ENCODE measurements around the gene FGR.

The FGR gene

DNA sequence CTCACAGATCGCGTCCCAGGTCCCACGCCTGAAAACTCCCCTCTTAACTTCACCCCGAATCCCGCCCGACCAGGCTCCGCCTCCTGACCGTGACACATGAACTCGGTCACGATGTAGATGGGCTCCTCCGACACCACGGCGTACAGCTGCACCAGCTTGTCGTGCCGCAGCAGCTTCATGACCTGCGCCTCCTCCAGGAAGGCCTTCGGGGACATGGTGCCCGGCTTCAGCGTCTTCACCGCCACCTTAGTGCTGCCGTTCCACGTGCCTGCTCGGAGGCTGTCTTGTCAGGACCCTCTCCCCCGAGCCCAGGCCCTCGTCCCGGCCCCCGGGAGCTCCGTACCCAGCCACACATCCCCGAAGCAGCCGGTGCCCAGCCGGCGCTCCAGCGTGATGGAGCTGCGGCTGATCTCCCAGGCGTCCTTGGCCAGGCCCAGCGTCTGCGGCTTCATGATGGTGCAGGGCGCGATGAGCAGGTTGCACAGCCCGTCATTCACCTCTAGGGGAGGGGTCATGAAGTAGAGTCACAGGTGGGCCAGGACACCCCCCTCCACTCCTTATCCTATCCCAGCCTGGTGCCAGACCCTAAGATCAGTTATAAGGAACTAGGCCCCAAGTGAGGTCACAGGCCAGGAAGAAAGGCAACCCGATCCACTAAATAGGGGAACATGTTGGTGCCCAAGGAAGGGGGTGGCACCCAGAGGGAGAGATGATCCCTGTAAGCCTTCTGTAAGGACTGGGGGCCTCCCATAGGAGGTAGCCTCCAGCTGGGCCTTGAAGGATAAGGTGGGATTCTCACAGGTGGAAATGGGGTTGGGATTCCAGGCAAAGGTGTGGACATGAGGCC lies 19.4 kb downstream of the FGR start:
- no peak for DNase-seq

DNA sequence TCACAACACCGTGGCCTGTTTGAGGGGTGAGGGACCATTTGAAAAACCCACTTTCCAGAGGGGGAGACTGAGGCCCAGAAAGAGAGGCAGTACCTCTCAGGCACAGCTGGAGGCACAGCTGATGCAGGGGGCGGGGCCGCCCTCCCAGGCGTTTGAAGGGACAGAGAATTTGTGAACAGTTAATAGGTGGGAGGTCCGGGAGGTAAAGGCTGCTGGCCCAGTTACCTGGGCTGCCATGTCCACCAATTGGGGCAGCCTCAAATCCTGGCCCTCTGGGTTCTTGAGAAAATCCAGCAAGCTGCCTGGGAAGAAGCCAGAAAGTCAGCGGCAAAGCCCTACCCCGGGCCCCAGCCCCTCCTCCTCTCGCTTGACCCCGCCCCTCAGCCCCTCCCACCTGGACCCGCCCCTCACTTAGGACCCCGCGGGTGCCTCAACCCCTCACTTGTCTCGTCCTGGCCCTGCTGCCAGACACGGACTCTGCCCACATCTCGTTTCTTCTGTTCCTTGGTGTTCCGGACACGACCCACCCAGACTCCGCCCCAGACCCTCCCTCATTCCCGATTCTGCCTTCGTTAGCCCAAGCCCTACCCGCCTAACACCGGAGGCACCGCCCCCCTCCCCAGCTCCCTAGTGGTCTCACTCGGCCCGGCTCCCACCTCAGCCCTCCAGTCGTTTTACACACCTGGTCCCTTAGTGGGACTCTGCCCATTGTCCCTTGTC lies 20.2 kb downstream of the FGR start:
- no peak for DNase-seq

DNA sequence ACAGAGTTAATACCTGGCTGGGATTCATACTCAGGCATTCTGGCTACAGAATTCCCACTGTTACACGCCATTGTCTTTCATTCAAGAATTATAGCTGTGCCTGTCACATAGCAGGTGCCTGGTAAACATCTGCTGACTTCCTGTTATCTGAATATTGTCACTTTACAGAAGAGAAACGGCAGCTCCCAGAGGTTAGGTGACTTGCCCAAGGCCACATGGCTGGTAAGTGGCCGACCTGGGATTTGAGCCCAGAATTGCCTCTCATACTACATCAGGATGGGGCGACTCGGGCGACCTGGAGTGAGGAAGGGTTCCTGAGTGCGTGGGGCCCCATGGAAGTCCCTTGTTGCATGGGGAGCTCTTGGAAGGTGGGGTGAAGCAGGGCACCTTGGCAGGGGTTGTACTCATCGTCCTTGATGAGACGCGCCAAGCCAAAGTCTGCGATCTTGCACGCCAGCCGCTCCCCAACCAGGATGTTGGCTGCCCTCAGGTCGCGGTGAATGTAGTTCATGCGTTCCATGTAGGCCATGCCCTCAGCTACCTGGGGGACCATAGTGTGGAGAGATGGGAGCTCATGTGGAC lies 20.9 kb downstream of the FGR start:
- no peak for DNase-seq

DNA sequence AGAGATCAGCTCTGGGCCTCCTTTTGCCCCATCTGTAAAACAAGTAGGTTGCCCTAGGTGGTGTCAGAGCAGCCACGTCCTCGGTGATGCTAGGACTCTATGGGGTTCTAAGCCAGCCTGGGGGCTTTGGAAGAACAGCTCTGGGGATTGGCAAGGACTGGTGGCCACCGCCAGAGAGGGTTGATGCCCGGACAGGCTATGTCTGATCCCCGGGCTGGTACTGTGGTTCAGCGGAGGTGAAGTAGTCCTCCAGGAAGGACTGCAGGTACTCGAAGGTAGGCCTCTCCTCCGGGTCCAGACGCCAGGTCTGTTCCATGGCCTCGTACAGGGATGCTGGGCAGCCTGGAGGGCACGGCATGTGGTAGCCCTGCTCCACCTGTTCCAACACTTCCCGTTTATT lies 22.3 kb downstream of the FGR start:
- no peak for DNase-seq

DNA sequence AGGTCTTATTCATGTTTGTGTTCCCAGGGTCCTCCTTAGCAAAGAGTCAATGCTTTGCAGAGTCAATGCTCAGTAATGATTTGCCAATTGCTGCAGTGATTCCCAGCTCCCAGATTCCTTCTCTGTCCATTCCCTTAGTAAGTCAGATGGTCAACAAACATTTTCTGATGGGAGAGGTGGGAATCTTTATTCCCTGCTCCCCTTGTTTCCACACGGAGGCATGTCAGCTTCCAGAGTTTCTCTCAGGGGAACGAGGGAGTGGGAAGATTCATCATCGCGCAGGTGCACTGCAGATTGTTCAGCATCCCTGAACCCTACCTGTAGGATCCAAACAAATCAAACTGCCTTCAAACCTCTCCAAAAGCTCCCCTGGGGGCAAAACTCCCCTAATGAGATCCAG lies 23.5 kb downstream of the FGR start:
- no peak for DNase-seq

DNA sequence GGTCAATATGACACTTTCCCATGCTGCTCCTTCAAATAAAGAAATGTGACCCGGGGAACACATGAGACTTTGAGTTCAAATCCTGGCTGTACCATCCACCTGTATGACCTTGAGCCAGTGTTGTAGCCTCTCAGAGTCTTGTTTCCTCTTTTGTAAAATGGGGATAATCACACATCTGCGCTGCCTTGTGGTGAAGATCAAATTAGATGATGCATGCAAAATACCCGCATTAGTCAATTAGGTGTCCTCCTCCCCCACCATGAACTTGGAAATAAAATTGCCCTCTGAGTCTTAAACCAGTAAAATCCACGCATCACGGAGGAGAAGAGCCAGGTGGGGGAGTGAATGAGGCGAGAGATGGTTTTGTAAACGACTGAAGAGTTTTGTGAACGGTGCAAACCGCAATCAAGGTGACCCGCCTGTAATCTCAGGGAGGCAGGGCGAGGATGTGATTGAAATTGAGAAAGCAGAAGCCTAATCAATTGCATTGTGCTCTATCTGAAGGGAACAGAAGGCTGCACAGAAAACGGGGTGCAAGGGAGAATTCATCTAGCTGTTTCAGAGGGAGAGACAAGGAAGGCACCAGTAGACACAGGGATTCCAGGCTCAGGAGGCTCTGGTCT lies 25.3 kb downstream of the FGR start:
- no peak for DNase-seq

DNA sequence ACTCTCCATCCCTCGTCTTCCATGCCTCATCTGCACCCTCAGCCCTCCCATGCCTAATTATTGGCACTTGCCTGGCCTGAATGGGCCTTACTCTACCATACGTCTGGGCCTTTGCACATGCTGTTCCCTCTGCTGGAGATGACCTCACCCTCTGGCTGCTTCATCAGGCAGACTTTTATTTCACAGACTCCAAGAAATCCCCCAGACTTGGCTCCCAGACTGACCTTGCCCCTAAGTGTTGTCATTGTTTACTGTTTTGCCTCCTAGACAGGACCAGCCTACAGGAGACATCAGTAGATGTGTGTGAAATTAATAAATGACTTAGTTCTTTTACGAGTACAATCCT lies 25.8 kb downstream of the FGR start:
- DNase-seq = no peak

DNA sequence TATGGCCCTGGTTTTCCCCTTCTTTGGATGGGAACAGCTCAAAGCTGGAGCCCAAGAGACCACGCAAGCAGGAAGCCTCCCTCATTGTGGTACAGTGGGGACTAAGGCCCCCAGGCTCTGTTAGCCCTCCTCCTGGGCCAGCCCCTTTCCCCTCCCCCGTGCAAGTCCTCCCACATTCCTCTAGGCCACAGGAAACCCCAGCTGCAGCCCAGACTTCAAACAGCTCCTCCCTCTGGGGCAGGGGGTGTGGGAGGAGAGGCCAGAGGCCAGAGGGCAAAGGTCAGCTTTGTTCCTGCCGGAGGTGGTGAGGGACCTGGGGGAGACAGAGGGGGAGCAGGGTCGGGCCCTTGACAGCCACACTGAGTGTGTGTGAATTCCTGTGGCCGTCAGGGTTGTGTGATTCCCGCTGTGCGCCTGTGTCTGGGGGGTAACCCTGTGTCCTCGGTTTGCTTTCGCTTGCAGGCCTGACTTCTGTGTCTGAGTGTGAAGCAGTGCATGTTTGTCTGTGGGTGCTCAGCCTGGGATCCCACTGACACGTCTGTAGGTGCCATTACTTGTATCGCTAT lies 27.7 kb downstream of the FGR start:
- DNase-seq = no peak

DNA sequence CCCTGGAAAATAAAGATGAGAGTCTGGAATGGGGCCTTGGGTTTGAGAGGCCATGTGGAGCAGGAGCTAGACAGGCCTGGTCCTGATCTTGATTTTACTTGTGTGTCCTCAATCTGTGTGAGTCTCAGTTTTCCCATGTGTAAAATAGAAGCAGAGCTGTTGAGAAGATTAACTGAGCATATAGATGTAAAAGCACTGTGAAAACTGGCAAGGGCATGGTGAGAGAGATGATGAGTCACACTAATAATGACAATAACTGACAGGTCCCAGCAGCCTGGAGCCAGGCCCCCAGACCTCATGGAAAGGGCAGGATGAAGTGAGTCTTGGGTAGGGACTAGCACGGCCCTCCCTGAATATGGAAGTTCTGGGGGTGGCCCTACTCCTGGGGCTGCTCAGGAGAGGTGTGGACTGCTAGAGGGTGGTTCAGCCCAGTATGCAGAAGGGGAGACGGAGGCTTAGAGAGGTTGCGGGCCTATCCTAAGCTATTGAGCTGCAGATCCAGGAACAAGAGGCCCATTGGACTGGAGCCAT lies 28.2 kb downstream of the FGR start:
- DNase-seq = no peak

DNA sequence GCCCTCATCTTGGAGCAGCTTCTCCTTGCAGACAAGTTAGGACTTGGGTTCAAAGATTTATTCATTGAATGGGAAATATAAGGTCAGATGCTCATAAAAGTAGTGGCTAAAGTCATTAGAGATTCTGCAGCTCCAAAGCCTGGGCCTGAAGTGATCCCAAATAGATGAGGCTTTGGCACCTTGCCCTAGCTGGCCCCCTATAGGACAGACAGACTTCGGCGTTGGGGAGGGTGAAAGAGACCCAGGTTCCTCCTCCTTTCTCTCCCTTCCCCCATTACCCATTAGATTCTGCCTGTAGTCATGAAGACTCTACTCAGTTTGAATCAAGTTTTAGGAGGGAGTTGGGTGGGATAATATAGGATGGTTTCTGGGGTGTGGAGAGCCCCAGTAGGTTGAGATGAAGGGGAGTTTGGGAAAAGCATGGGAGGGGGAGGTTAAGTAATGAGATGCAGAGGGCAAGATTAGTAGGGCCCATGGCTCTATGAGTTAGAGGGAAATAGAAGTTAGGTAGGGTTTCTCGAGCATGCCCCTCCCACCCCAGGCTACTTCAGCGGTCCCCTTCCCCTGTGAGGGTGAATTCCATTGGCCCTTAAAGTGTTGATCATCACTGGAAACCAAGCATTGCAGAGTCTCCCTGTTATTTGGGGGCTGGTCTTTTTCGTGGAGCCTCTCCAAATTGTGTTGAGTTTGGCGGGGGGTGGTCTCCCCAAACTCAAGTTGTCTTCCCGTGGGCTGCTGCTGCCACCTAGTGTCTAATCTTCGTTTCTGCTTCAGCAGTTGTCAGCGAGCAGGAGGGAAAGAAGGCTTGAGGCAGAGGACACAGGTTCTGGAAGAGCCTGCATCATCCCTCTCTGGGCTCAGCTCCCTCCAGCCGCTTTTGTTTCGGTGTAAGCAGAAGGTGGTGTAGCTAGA lies 28.9 kb downstream of the FGR start:
- peak; percentile 34 for DNase-seq

DNA sequence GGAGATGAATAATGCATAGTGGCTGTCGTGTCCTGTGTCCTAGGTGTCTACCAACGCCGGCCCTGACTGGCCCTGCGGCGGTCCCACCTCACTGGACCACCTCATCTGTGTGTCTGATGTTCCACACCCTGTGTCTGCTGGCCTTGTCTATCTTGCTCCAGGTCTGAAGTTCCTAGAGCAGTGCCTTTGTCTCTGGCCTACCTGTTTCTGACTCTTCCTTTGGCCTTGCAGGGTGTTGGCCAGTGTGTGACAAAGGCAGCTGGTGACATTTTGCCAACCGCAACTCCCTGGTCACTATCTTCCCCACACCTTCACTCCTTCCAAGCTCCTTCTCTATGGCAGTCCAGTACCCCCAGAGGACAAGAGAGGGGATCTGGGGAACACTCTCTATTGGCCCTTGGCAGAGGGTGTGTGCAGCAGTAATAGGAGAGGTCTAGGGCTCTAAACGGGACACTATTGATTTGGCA lies 29.7 kb downstream of the FGR start:
- no peak for DNase-seq

DNA sequence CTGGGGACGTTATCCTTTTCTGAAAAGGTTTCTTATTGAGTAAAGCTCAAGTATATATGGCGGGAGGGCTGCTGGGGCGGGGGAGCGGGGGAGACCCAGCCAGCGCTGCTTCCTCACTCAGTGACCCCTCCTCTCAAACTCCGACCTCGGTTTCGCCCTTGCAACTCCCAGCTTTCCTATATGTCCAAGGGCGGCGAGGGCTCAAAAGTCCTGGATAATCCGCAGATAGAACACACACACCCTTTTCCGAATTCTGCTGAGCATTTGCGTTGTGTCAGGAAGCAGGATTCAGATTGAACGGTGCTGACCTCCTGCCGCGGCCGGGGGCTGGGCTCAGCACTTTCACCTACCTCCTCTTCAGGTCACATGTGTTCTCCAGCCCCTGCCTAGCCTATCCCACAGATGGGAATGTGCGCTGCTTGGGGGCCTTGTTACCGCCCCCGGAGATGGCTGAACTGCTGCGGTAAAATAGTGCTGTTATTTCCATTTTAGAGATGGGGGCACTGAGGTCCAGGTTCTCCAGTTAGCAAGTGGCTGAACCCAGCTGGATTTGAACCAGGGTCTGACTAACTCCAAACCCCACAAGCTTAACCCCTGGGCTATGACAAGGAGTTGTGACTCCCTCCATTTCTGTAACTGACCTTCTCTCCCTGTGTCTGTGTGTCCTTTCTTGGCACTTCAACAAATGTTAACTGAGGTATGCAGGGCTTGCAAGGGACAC lies 30.2 kb downstream of the FGR start:
- DNase-seq = no peak

DNA sequence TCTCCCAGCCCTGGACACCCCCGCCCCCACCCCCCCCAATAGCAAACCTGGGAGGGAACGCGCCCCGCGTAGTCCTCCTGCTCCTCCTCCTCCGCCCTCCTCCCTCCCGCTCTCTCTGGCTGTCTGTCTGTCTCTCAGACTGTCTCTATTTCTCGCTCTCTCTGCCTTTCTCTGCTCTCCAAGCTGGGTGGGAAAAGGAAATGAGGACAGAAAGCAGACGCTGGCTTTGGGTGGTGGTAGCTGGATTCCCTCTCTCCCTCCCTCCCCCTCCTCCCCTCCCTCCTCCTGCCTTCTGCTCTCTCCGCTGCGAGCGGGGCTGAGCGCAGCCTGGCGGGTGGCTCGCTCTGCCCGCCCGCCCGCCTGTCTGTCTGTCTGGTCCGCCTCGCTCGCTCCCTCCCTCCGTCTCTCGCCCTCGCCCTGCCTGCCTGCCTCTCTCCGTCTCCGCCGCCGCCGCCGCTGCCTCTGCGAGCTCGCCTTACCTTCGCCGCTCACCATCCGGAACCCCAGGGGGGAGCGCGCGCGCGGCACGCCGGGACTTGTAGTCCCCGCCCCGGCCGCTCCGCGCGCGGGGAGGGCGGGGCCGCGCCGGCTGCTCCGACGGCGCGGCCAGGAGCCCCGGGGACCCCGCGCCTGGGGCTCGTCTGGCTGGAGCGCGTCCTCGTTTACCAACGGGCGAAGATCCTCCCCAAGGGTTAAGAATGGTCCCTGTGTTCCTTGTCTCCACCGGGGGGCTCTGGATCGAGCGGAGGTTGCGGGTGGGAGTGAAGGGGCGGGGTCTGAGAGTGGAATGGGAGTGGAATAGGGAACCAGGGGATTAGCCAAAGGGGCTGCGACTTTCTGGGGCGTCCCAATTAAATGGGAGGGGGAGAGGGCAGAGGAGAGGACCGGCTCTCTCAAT lies 31.1 kb downstream of the FGR start, which contains the start of gene AHDC1:
AHDC1 (minus strand) TSS at position 464 of the 898 bp plus-strand sequence. CDS start 52,029 bp downstream, outside the sequence.
- DNase-seq = peak; percentile 96

DNA sequence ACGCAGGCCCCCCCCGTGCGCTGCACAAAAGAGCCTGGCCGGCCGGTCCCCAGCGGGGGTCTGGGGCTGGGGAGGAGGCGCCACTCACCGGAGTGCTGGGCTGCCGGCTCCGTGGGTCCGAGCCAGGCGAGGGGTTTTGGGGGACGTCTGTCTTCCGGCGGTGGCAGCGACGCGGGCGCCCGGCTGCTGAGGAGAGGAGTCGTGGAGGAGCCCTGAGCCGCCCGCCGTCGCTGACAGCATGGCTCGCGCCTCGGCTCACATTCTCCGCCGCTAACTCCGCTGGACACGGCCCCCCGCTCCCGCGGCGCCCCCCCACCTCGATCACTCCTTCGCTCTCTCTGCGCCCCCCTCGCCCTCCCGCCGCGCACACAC lies 31.7 kb downstream of the FGR start:
- no peak for DNase-seq

DNA sequence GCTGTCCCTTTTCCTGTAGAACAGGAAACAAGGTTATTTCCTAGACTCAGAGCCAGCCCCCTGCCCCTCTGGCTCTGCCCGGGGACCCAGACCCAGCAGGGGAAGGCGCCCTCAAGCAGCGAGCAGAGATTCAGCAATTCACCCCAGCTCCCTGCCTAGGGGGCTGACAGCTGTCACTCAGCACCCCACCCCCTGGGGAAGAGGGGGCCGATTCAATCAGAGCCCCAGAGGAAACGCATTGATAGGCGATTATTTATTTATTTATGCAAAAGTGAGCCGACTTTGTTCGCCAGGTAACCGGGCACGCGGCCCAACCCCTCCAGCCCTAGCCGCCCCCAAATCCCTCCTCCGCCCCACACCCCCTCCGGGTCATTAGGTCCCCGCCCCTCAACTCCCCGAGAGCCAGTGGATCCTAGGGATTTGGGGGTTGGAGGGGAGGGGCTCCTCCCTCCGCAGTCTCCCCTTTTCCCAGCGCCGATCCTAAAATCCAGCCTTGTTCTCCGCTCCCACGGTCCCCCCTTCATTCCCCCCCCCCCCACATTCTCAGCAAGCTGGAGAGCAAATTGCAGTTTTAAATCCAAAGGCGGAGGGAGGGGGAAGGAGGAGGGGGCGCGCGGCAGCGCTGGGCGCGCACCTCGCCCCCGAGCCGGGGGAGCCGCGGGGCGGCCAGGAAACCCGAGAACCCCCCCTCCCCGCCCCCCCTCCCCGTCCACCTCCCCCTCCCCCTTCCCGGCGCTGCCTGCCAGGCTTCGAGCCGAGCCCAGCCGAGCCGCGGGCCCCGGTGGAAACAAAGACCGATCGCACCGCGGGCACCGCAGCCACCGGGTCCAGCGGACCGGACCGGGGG lies 32.3 kb downstream of the FGR start:
- DNase-seq = peak; percentile 50

DNA sequence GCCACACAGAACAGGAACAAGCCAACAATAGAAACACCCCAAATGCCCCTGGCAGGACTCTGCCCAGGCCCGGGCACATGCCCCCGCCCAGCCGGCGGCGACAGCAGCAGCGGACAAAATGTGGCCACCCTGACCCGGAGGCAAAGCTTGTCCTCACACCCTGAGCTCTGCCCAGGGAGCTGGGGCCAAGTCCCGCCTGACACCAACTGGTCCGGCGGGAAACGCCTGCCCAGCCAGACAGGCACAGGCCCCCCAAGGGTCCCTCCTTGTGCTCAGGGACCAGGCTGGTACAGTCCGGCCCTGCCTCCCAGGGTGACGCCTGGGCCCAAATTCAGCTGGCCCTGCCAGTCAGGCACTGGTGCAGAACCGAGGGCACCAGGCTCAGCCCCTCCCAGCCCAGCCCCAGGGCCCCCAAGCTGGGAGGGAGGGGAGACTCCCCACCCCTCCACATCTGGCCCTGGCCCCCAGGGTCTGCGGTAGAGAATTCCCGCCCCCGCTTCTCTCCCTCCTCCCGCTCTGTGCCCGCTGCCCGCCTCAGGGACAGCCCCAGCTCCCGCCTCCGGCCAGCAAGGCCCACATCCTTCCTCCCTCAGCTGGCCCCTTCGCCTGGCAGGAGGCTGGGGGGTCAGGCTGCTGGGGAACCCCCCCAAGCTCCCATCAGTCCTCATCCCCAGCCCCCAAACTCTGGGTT lies 33.1 kb downstream of the FGR start:
- DNase-seq = no peak

DNA sequence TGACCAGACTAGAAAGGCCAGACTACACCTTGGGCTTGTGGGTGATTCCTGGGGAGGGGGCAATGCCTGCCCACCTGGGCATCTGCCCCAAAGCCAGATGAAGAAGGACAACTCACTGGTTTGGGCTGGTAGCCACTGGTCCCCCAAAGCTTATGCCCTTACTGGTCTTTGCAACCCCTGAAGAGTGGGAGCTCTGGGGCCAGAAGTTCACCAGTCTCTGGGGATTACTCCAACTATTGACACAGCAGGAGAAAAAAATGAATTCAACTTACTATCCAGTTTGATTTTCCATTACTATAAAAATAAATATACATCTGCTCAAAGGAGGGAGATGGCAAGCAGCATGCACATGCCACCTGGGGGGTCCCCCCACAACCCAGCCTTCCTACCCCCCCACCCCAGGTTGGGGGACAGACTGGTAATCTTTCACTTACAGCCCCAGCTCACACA lies 33.6 kb downstream of the FGR start:
- DNase-seq = no peak

DNA sequence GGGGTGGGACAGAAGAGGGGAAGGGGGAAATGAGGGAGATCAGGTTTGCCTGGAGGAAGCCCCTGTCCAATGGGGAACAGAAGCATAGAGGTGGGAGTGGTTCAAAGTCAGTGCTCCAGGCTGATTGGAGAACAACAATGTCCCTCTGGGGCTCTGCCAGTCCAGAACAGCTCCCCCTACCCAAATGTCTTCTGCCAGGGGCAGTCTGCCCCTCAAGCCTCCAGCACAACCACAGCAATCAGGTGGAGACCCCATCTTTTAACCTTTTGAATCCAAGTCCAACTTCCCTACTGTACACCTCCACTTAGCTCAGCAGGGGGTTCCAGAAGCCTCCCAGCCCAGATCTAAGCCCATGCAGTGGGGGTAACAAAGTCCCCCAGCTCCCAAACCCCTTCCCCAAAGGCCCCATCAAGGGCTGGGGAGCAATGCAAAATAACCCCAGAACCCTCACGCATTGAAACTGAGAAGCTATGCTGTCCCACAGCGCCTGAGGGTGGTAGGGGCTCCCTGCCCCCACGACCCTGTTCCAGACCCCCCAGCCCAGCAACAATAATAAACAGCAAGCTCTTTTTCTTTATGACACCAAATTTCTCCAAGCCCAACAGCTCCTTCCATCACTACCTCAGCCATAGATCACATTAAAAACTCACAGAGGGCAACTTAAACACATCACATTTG lies 34.3 kb downstream of the FGR start:
- DNase-seq = no peak

Measured in NCI-H2107 (cell line).